Skeletal muscle cell (primary cell): Measurements from ENCODE around the gene DOCK8.
"Not testable (repeated sequence)": the region's sequence is repeated elsewhere in the genome, so short reads cannot be mapped to it uniquely, and the experiment has no call there.

Experiments
- DNase-seq: peaks from one replicate; pipeline ENCODE4 v3.0.0-alpha.2; 2010; ENCODE audit warnings: low read depth
- H3K4me3 ChIP-seq: 2 replicates; pipeline ENCODE4 v1.5.1; 2011; ENCODE audit warnings: low read depth, mild to moderate bottlenecking, control low read depth, low read length, moderate library complexity

Gene DOCK8

GRCh38 chr9:224026-224425 lies 9.4 kb downstream of the DOCK8 start:
- H3K4me3 ChIP-seq: no peak overlapping the region
- no peak for DNase-seq

GRCh38 chr9:224582-225520 lies 10.2 kb downstream of the DOCK8 start:
- no peak overlapping the region for H3K4me3 ChIP-seq
- DNase-seq: no peak

GRCh38 chr9:227860-228259 lies 13.2 kb downstream of the DOCK8 start:
- DNase-seq: no peak
- H3K4me3 ChIP-seq: no peak overlapping the region

- DNase-seq: no peak
- H3K4me3 ChIP-seq: no peak overlapping the region
Observed at GRCh38 chr9:228929-229695, 14.4 kb downstream of the DOCK8 start.

- not testable (repeated sequence) for H3K4me3 ChIP-seq, DNase-seq
Observed at GRCh38 chr9:231625-232024, 17.0 kb downstream of the DOCK8 start.

- not testable (repeated sequence) for H3K4me3 ChIP-seq, DNase-seq
Observed at GRCh38 chr9:233708-234107, 19.0 kb downstream of the DOCK8 start.

- H3K4me3 ChIP-seq: no peak overlapping the region
- no peak for DNase-seq
Observed at GRCh38 chr9:237141-237857, 22.6 kb downstream of the DOCK8 start.

GRCh38 chr9:237858-238345 lies 23.2 kb downstream of the DOCK8 start:
- DNase-seq: no peak
- H3K4me3 ChIP-seq: no peak overlapping the region

GRCh38 chr9:242461-243080 lies 27.9 kb downstream of the DOCK8 start:
- H3K4me3 ChIP-seq: no peak overlapping the region
- DNase-seq: no peak

GRCh38 chr9:248278-248961 lies 33.8 kb downstream of the DOCK8 start:
- DNase-seq: no peak
- no peak overlapping the region for H3K4me3 ChIP-seq

GRCh38 chr9:249025-249424 lies 34.4 kb downstream of the DOCK8 start:
- DNase-seq: no peak
- H3K4me3 ChIP-seq: no peak overlapping the region

GRCh38 chr9:250039-250438 lies 35.4 kb downstream of the DOCK8 start:
- no peak for DNase-seq
- no peak overlapping the region for H3K4me3 ChIP-seq

GRCh38 chr9:250625-251024 lies 36.0 kb downstream of the DOCK8 start:
- H3K4me3 ChIP-seq: no peak overlapping the region
- no peak for DNase-seq

- DNase-seq: no peak
- H3K4me3 ChIP-seq: no peak overlapping the region
Observed at GRCh38 chr9:251398-251797, 36.7 kb downstream of the DOCK8 start.

- no peak overlapping the region for H3K4me3 ChIP-seq
- no peak for DNase-seq
Observed at GRCh38 chr9:253539-253938, 38.9 kb downstream of the DOCK8 start.

GRCh38 chr9:254516-254915 lies 39.9 kb downstream of the DOCK8 start:
- no peak overlapping the region for H3K4me3 ChIP-seq
- DNase-seq: no peak

- no peak overlapping the region for H3K4me3 ChIP-seq
- no peak for DNase-seq
Observed at GRCh38 chr9:257957-258356, 43.3 kb downstream of the DOCK8 start.

GRCh38 chr9:259405-260404 lies 45.0 kb downstream of the DOCK8 start:
- no peak overlapping the region for H3K4me3 ChIP-seq
- no peak for DNase-seq
